Measurements from ENCODE around the gene CEPT1.

- TF ChIP-seq CTCF (conservative IDR thresholded peaks at IDR 0.05 in 1 of 2, IDR thresholded peaks at IDR 0.05 in 1 of 2; ENCODE audit: extremely low read depth in 1 of 2, insufficient read depth in 1 of 2, low read depth in 1 of 2, low read length in 2 of 2) (no peak), EZH2 (IDR thresholded peaks at IDR 0.05; ENCODE audit: borderline replicate concordance, low read length) (no peak)
These were observed 44.6 kb downstream of the CEPT1 start for GRCh38 chr1:111184663-111185062.
